ENCODE results near the gene U2SURP. TPM values are rescaled to one million over a fixed set of nuclear protein-coding genes. Genes with fewer than 3 reads are reported as not detected.

The U2SURP gene
- total RNA-seq, 1 donor, result 85.0 TPM

DNA sequence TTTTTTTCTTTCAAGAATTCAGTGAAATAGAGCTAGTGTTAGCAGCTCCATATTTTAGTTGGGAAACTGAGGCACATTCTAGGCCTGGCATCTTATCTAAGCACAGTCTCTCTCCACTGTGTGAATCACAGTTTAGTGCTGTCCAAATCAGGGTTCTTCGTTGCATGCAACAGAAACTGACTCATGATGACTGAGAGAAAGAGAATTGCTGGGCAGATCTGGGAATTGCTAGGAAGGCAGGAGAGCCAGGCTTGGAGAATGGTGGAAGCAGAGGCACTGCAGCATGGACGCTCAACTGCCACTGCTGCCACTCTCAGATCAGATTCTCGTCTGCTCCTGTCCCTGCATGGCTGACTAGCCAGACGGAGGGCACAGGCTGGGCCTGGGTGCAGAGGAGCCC, 77.5 kb downstream of the U2SURP start:
- Histone ChIP-seq H3K27me3 (ENCODE audit: insufficient read depth, low read length) (no peaks in the 10 kb centered on the region), H3K36me3 (ENCODE audit: insufficient read depth, low read length) (no peaks in the 10 kb centered on the region), H3K4me2 (ENCODE audit: insufficient read depth, low read length) (no peak overlapping the region), H3K79me2 (ENCODE audit: insufficient read depth, low read length) (no peaks in the 10 kb centered on the region), H4K20me1 (ENCODE audit: insufficient read depth, low read length) (no peaks in the 10 kb centered on the region), H3K4me3 (ENCODE audit: insufficient read depth, low read length) (no peak overlapping the region), H3K9me3 (ENCODE audit: low read depth, low read length) (no peaks in the 10 kb centered on the region), H3K27ac (ENCODE audit: low read depth, low read length) (peak overlapping the region; percentile 18), H2AFZ (ENCODE audit: low read length) (peak overlapping the region; percentile 87), H3K4me1 (ENCODE audit: insufficient read depth, low read length) (peaks cover 2% of the 10 kb centered on the region)
- TF ChIP-seq, protein P1, sequence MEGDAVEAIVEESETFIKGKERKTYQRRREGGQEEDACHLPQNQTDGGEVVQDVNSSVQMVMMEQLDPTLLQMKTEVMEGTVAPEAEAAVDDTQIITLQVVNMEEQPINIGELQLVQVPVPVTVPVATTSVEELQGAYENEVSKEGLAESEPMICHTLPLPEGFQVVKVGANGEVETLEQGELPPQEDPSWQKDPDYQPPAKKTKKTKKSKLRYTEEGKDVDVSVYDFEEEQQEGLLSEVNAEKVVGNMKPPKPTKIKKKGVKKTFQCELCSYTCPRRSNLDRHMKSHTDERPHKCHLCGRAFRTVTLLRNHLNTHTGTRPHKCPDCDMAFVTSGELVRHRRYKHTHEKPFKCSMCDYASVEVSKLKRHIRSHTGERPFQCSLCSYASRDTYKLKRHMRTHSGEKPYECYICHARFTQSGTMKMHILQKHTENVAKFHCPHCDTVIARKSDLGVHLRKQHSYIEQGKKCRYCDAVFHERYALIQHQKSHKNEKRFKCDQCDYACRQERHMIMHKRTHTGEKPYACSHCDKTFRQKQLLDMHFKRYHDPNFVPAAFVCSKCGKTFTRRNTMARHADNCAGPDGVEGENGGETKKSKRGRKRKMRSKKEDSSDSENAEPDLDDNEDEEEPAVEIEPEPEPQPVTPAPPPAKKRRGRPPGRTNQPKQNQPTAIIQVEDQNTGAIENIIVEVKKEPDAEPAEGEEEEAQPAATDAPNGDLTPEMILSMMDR (IDR thresholded peaks at IDR 0.05; ENCODE audit: extremely low read depth, low read depth, low read length), result no peak
- DNase-seq (ENCODE audit: insufficient read length, low spot score, missing footprints), result peak; percentile 98

DNA sequence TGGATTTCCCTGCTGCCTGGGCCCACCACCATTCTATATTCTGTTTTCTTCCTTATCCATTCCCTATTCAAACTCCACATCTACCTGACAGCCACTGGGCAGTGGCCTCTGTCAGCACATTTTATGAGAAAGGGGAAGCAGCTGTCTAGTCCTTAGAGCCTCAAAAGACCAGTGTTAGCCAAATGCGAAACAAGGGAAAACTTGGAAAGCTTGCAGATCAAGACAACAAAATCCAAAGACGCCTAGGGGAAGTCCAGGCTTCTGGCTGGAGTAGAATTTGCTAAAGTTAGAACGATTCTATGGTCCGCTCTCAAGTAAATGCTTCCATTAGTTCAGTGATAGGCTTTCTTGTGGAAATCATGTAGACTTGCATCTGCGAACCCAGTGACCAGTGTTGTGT, 78.8 kb downstream of the U2SURP start:
- Histone ChIP-seq H3K9me3 (ENCODE audit: low read depth, low read length) (no peaks in the 10 kb centered on the region), H3K79me2 (ENCODE audit: insufficient read depth, low read length) (no peaks in the 10 kb centered on the region)
- TF ChIP-seq, protein P1 (IDR thresholded peaks at IDR 0.05; ENCODE audit: extremely low read depth, low read depth, low read length), result no peak

DNA sequence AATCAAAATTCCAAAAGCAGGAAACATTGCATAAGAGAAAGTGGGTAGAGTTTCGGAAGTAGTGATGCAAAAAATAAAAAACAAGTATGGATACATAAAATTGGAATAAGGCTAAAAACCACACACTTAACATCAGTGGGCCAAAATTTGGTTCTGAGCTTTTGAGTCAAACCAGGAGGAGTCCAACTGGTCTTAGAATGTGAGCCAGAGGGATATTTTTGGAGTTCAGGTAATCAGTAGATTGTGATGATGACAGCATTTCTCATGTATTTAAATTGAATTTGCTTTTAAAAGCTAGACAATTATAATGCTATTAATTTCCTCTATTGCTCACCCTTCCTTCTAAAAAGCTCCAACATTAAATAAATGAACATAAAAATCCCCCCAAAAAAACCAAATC, 80.0 kb downstream of the U2SURP start:
- Histone ChIP-seq H3K4me3 (ENCODE audit: insufficient read depth, low read length) (no peak overlapping the region), H3K4me1 (ENCODE audit: insufficient read depth, low read length) (peaks cover 7% of the 10 kb centered on the region), H3K4me2 (ENCODE audit: insufficient read depth, low read length) (no peak overlapping the region), H3K79me2 (ENCODE audit: insufficient read depth, low read length) (no peaks in the 10 kb centered on the region), H4K20me1 (ENCODE audit: insufficient read depth, low read length) (no peaks in the 10 kb centered on the region), H3K9me3 (ENCODE audit: low read depth, low read length) (no peaks in the 10 kb centered on the region), H3K36me3 (ENCODE audit: insufficient read depth, low read length) (no peaks in the 10 kb centered on the region), H3K27ac (ENCODE audit: low read depth, low read length) (no peak overlapping the region), H2AFZ (ENCODE audit: low read length) (no peak overlapping the region), H3K27me3 (ENCODE audit: insufficient read depth, low read length) (no peaks in the 10 kb centered on the region)
- TF ChIP-seq, protein P1 (IDR thresholded peaks at IDR 0.05; ENCODE audit: extremely low read depth, low read depth, low read length), result no peak
- no peak for DNase-seq (ENCODE audit: insufficient read length, low spot score, missing footprints)

More for the DNA sequence above, 78.8 kb downstream of the U2SURP start:
- DNase-seq (ENCODE audit: insufficient read length, low spot score, missing footprints), result no peak
- H3K4me3 ChIP-seq (ENCODE audit: insufficient read depth, low read length), result no peak overlapping the region
- no peaks in the 10 kb centered on the region for H4K20me1 ChIP-seq (ENCODE audit: insufficient read depth, low read length)
- H3K27ac ChIP-seq (ENCODE audit: low read depth, low read length), result no peak overlapping the region
- peaks cover 6% of the 10 kb centered on the region for H3K4me1 ChIP-seq (ENCODE audit: insufficient read depth, low read length)
- no peaks in the 10 kb centered on the region for H3K27me3 ChIP-seq (ENCODE audit: insufficient read depth, low read length)
- no peak overlapping the region for H3K4me2 ChIP-seq (ENCODE audit: insufficient read depth, low read length)
- no peaks in the 10 kb centered on the region for H3K36me3 ChIP-seq (ENCODE audit: insufficient read depth, low read length)
- no peak overlapping the region for H2AFZ ChIP-seq (ENCODE audit: low read length)

DNA sequence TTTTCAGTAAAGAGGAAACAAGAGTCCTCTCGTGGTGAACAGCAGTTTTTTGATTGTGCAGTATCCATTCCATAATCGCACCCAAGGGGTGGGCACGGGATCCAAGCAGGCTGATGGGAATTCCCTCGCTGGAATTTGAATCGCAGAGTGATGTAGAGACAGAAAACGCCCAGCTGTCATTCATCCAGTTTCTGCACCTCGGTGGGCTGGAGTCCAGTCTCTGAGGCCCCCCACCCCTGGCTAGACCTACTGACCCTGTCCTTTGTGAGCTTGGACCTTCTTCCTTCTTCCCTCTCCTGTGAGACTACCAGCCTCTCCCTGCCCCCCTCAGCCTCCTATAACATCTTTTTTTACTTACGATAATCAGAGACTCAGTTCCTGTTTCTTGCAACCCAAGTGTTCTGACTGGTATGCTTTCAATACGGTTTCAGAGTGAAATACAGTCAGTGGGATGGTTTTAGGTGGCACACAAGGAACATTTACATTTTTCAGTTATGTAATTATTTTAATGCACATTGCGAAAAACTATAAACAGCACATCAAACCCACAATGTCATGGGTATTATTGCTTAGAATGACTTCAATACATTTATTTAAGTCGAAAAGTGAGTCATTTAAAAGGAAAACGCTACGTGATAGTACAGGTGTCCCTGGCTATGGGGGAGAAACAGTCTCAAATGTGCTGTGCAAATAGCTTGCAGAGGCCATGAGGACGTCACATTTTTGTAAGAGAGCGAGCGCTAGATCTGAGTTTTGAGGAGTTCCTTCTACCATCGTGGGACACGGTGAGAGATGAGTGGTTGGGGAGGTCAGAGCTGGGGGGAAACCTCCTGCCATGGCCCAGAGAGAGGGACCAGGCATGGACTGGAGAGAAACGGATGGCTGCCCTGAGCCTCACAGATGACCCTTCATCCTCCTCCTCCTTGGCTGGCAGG, 80.7 kb downstream of the U2SURP start:
- no peak overlapping the region for H3K27ac ChIP-seq (ENCODE audit: low read depth, low read length)
- no peak overlapping the region for H3K4me2 ChIP-seq (ENCODE audit: insufficient read depth, low read length)
- H2AFZ ChIP-seq (ENCODE audit: low read length), result no peak overlapping the region
- no peak for DNase-seq (ENCODE audit: insufficient read length, low spot score, missing footprints)
- no peaks in the 10 kb centered on the region for H3K36me3 ChIP-seq (ENCODE audit: insufficient read depth, low read length)
- no peaks in the 10 kb centered on the region for H3K9me3 ChIP-seq (ENCODE audit: low read depth, low read length)
- H4K20me1 ChIP-seq (ENCODE audit: insufficient read depth, low read length), result no peaks in the 10 kb centered on the region
- H3K79me2 ChIP-seq (ENCODE audit: insufficient read depth, low read length), result no peaks in the 10 kb centered on the region
- TF ChIP-seq, protein P1 (IDR thresholded peaks at IDR 0.05; ENCODE audit: extremely low read depth, low read depth, low read length), result no peak
- no peak overlapping the region for H3K4me3 ChIP-seq (ENCODE audit: insufficient read depth, low read length)
- peaks cover 7% of the 10 kb centered on the region for H3K4me1 ChIP-seq (ENCODE audit: insufficient read depth, low read length)
- H3K27me3 ChIP-seq (ENCODE audit: insufficient read depth, low read length), result no peaks in the 10 kb centered on the region
